Uterus (tissue), 4 donors: ENCODE measurements around the gene WIPF3. TPM values are rescaled to one million over a fixed set of nuclear protein-coding genes. Genes with fewer than 3 reads are reported as not detected.

ENCODE experiments used
- DNase-seq, 2 donors: peaks; one replicate each; pipeline ENCODE4 v3.0.0-alpha.2; 2019 to 2020
- H3K27ac ChIP-seq, 2 donors: fragments of 200-600 bp; sonication (generic); 1 replicate in 1 of 2; 2 replicates in 1 of 2; pipeline ENCODE4 v1.5.1; 2016 to 2018
- H3K27me3 ChIP-seq, 2 donors: fragments of 200-600 bp; sonication (generic); one replicate each; pipeline ENCODE4 v1.5.1; 2018 to 2019; ENCODE audit warnings: control low read depth in 1 of 2
- H3K36me3 ChIP-seq, 2 donors: fragments of 200-600 bp; sonication (generic); one replicate each; pipeline ENCODE4 v1.5.1; 2019; ENCODE audit warnings: control low read depth in 1 of 2
- H3K4me1 ChIP-seq, 2 donors: fragments of 200-600 bp; sonication (generic); one replicate each; pipeline ENCODE4 v1.5.1; 2018 to 2019; ENCODE audit warnings: control low read depth in 1 of 2
- H3K4me3 ChIP-seq, 2 donors: fragments of 200-600 bp; sonication (generic); 1 replicate in 1 of 2; 2 replicates in 1 of 2; pipeline ENCODE4 v1.5.1; 2018 to 2019; ENCODE audit warnings: mild to moderate bottlenecking in 1 of 2
- H3K9me3 ChIP-seq, 2 donors: fragments of 200-600 bp; sonication (generic); one replicate each; pipeline ENCODE4 v1.5.1; 2019; ENCODE audit warnings: control low read depth in 1 of 2
- POLR2A ChIP-seq, 2 donors: fragments of 450-650 bp; IDR thresholded peaks; one replicate each; pipeline ENCODE4 v1.6.1; 2016; ENCODE audit warnings: antibody characterized with exemption in 2 of 2, mild to moderate bottlenecking in 1 of 2, moderate library complexity in 1 of 2
- intact Hi-C: fragments of 100-400 bp; cut with DNase I; formaldehyde crosslinking; loops from one replicate; pipeline ENCODE4 v1.15.1; 2023; ENCODE audit warnings: low total_unique reads
- total RNA-seq, 4 donors: library from RNA; depleted of rRNA in 3 of 4; stranded (reverse); fragments of >200 nt in 3 of 4; gene quantifications; one replicate each; pipeline versions ENCODE4 v1.1.0 to v1.2.4, GENCODE V29; 2014 to 2023
- TF ChIP-seq, protein P1 (sequence below), 4 experiments: fragments of 200-600 bp in 2 of 4; fragments of 450-650 bp in 2 of 4; sonication (generic) in 2 of 4; IDR thresholded peaks; one replicate each; pipeline ENCODE4 v1.5.1; 2016 to 2019; ENCODE audit warnings: antibody characterized with exemption in 4 of 4, mild to moderate bottlenecking in 2 of 4, moderate library complexity in 1 of 4
- donor health status: DM: yes; HTN: yes; CAD: no.

The WIPF3 gene
- total RNA-seq, 4 donors from 2014 or later = 0.35 to 5.4 (median 2.4) TPM

DNA sequence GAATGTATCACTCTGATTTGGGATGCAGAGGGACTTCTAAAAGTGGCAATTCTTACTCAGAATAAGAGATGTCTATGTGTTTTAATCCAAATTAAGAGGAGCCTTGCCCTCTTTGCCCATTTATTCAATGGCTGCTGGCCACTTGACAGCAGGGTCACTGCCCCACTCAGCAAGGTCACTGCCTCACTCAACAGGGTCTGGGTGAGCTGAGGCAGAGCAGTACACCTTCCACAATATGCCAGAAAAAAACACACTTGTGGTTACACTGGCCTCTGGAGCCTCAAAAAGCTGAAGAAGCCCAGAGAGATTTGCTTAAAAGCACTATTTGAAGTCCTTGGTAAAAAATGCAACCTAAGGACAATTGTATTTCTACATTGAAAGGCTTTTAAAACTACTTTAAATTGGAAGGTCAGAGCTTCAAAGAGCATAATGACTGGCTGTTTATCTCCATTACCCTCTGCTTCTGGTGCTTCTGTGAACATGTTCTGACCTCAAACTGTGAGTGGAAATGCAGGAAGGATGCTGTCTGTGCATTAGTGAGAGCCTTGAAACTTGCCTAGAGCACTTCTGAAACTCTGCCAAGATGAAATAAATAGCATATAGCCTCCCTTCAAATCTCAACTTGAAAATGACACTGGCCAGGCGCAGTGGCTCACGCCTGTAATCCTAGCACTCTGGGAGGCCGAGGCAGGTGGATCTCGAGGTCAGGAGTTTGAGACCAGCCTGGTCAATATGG, 35.1 kb upstream of the WIPF3 start:
- intact Hi-C loops = no loop called here
- Histone ChIP-seq H3K27ac (no peak overlapping the region), H3K27me3 (no peaks in the 10 kb centered on the region), H3K36me3 (no peaks in the 10 kb centered on the region), H3K4me1 (no peaks in the 10 kb centered on the region), H3K9me3 (no peaks in the 10 kb centered on the region), H3K4me3 (no peak overlapping the region)
- no peak for DNase-seq
- TF ChIP-seq, protein P1, sequence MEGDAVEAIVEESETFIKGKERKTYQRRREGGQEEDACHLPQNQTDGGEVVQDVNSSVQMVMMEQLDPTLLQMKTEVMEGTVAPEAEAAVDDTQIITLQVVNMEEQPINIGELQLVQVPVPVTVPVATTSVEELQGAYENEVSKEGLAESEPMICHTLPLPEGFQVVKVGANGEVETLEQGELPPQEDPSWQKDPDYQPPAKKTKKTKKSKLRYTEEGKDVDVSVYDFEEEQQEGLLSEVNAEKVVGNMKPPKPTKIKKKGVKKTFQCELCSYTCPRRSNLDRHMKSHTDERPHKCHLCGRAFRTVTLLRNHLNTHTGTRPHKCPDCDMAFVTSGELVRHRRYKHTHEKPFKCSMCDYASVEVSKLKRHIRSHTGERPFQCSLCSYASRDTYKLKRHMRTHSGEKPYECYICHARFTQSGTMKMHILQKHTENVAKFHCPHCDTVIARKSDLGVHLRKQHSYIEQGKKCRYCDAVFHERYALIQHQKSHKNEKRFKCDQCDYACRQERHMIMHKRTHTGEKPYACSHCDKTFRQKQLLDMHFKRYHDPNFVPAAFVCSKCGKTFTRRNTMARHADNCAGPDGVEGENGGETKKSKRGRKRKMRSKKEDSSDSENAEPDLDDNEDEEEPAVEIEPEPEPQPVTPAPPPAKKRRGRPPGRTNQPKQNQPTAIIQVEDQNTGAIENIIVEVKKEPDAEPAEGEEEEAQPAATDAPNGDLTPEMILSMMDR (IDR thresholded peaks at IDR 0.05) = no peak
- no peak for TF ChIP-seq POLR2A (IDR thresholded peaks at IDR 0.05)

DNA sequence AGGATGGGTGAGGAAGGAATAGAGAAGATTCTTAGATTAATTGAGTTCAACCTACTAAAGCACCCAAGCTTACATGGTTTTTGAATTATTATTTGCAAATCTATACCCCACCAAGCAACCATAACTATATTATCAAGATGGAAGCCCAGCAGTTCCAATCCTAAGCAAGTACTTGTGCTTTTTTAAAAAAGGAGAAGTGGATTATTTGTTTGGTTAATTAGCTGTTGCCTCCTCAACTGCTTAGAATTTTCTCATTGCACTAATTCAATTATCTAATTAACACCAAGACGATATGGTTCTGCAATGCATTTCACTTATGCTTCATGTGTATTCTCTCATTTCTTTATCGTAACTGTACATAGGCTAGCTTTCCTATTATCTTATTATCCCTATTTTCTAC, 27.3 kb upstream of the WIPF3 start:
- no peaks in the 10 kb centered on the region for H3K36me3 ChIP-seq
- no peak for DNase-seq
- no peak overlapping the region for H3K27ac ChIP-seq

DNA sequence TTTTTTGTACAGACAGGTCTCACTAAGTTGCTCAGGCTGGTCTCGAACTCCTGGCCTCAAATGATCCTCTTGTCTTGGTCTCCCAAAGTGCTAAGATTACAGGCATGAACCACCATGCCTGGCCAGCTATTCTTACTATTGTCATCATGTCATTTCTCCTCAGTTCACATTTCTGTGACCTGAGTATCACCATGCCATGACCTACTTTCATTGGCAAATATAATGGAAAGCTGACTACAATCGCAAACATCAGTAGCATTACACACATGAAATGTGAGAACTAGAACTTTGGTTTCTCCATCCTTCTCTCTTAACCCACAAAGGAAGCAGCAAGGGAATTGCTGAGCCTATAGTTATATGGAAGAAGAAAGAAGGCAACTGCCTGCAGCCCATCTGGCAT, 26.0 kb upstream of the WIPF3 start:
- Histone ChIP-seq H3K27ac (no peak overlapping the region), H3K36me3 (no peaks in the 10 kb centered on the region), H3K4me3 (no peak overlapping the region), H3K4me1 (no peaks in the 10 kb centered on the region), H3K27me3 (no peaks in the 10 kb centered on the region), H3K9me3 (no peaks in the 10 kb centered on the region)
- TF ChIP-seq POLR2A (IDR thresholded peaks at IDR 0.05) = no peak
- TF ChIP-seq, protein P1 (IDR thresholded peaks at IDR 0.05) = no peak
- no peak for DNase-seq
- intact Hi-C loops = no loop called here

More for the DNA sequence above, 27.3 kb upstream of the WIPF3 start:
- Histone ChIP-seq H3K4me3 (no peak overlapping the region), H3K9me3 (no peaks in the 10 kb centered on the region), H3K27me3 (no peaks in the 10 kb centered on the region), H3K4me1 (no peaks in the 10 kb centered on the region)
- intact Hi-C loops = no loop called here
- TF ChIP-seq, protein P1 (IDR thresholded peaks at IDR 0.05) = no peak
- TF ChIP-seq POLR2A (IDR thresholded peaks at IDR 0.05) = no peak

DNA sequence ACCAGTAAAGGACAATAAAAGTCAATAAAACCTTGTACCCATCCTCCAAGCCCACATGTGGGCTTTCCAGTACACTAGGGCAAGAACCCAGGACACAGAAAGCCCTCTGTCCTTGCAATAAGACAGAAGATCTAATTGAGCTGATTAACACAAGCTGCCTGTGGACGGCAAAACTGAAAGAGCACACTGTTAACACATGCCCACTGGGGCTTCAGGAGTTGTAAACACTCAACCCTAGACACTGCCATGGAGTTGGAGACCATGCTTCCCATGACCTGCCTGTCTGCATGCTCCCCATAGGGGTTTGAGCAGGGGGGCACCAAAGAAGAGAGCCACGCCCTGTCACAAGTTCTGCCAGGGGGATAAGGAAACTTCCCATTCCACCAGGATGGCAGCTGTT, 22.6 kb upstream of the WIPF3 start:
- H3K4me3 ChIP-seq = no peak overlapping the region
- H3K9me3 ChIP-seq = no peaks in the 10 kb centered on the region
- no peak for DNase-seq
- no peaks in the 10 kb centered on the region for H3K36me3 ChIP-seq
- no peaks in the 10 kb centered on the region for H3K27me3 ChIP-seq
- H3K27ac ChIP-seq = no peak overlapping the region
- H3K4me1 ChIP-seq = no peaks in the 10 kb centered on the region
- intact Hi-C loops = no loop called here
- TF ChIP-seq, protein P1 (IDR thresholded peaks at IDR 0.05) = no peak
- TF ChIP-seq POLR2A (IDR thresholded peaks at IDR 0.05) = no peak

DNA sequence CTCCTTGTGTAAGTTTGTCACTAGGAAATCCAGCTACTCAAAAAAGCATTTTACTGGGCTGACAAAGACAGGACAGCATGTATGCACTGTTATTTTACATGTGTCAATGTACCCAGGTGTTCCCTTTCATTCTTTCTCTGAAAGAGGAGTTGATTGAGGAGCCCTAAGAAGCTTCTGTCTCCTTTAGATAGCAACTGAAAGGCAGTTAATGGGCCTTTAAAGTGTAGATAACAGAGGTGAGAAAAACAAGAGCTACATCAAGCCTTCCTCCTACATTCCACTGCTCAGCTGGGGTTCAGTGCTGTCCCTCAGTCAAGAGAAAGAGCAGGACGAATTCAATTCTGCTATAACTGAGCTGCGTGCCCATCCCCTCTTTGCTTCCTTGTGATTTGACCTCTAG, 12.8 kb upstream of the WIPF3 start:
- intact Hi-C loops = no loop called here
- H3K4me3 ChIP-seq = no peak overlapping the region
- H3K27ac ChIP-seq = no peak overlapping the region
- no peak for DNase-seq
- H3K36me3 ChIP-seq = no peaks in the 10 kb centered on the region
- TF ChIP-seq, protein P1 (IDR thresholded peaks at IDR 0.05) = no peak
- no peak for TF ChIP-seq POLR2A (IDR thresholded peaks at IDR 0.05)
- no peaks in the 10 kb centered on the region for H3K27me3 ChIP-seq
- H3K9me3 ChIP-seq = no peaks in the 10 kb centered on the region
- H3K4me1 ChIP-seq = no peaks in the 10 kb centered on the region
